GM12864 (cell line): ENCODE data around the gene ITFG1.
A peak's percentile ranks its signal among the peaks of the same experiment; 100 is the strongest.

Source experiments
- DNase-seq: peaks from one replicate; pipeline ENCODE4 v3.0.0-alpha.2; 2011; ENCODE audit warnings: low read depth
- H3K4me3 ChIP-seq: 2 replicates; pipeline ENCODE4 v1.5.1; 2011; ENCODE audit warnings: mild to moderate bottlenecking, low read depth, low read length, control low read depth
- CTCF ChIP-seq: IDR thresholded peaks from 2 replicates; pipeline ENCODE4 v1.5.1; 2011; ENCODE audit warnings: low read depth, mild to moderate bottlenecking, moderate library complexity, low read length, control low read depth, inconsistent platforms; ENCODE audit errors: missing control alignments

The ITFG1 gene

GRCh38 chr16:47413041-47413440 lies 47.8 kb downstream of the ITFG1 start:
- no peak overlapping the region for H3K4me3 ChIP-seq
- TF ChIP-seq CTCF = no peak
- no peak for DNase-seq

GRCh38 chr16:47408491-47408890 lies 52.4 kb downstream of the ITFG1 start:
- no peak for DNase-seq
- no peak for TF ChIP-seq CTCF
- H3K4me3 ChIP-seq = no peak overlapping the region

DNA sequence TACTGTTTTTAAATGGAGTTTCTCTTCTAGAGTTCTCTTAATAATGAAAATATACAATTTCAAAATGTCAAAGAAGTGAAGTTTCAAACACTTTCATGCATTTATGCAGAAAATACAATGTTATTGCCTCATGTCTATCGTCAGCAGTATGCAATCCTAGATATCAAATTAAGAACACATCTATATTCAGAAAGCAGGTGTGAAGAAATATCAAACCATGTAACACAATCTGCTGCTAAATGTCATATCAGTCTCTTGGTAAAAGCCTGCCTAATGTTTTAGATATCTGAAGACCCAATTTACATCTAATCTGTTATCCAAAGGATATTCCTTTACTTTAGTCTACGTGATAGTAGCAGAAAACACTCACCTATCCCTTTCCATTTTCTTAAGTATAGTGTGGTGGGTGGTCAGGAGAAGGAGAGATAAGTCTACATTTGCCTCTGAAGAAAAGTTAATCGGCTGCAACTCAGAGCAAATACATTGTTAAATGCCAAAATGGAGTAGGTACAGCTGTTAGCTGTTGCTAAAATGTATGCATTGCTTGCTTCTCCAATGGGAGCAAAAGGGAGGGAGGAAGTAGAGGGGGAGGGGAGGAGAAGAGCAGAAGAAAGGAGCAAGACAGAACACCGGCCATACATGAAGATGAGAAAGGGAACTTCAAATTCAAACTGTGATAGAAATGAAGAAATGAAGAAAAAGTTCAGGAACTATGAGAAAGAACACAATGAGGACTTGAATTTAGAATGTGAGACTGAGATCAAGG lies 64.9 kb downstream of the ITFG1 start:
- TF ChIP-seq CTCF = no peak
- no peak for DNase-seq
- H3K4me3 ChIP-seq = no peak overlapping the region

DNA sequence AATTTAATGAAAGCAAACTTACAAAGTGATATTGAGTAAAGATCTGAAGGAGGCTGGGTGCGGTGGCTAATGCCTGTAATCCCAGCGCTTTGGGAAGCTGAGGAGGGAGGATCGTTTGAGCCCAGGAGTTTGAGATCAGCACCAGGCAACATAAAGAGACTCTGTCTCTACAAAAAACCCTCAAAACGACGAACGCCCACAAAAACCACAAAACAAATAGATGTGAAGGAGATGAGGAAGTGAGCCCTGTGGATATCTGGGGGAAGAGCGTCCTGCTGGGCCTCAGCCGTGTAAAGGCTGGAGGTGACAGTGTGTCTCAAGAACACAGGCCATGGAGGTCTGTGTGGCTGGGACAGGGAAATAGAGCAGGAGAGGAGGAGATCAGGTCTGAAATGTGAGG lies 68.8 kb downstream of the ITFG1 start:
- DNase-seq = peak; percentile 35
- no peak for TF ChIP-seq CTCF
- no peak overlapping the region for H3K4me3 ChIP-seq

- DNase-seq = no peak
- no peak overlapping the region for H3K4me3 ChIP-seq
- TF ChIP-seq CTCF = no peak
These were observed 72.2 kb downstream of the ITFG1 start for GRCh38 chr16:47388705-47389104.

DNA sequence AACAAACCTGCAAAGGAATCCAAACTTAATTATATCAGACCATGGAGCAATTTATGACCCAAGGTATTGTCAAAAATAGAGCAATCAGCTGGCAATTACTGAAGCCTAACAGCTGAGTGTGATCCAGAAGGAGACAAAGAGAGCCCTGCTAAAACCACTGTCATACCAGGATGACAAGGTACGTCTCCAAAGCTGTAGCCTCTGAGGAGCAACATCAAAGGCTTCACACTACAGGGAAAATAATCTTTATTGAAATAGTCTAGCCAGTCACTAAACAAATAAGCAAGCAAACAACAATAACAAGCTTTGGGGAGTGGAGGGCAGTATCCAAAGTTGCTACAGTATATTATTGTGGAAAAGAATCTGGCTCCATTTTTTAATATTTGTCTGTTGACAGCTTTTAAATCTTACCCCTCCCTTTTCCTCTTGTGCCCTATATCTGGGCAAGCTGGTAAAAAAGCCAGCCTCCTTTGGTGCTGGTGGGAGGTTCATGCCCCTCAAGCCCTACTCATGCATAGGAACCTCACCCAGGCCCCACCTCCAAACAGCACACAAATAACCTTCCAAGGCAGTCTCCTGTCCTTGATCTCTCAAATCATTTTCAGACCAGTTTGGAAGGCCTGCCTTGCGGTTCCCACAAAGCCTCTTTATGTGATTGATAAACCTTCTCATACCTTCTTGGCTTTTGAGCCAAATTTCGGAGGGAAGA lies 73.7 kb downstream of the ITFG1 start:
- DNase-seq = no peak
- no peak for TF ChIP-seq CTCF
- H3K4me3 ChIP-seq = no peak overlapping the region

DNA sequence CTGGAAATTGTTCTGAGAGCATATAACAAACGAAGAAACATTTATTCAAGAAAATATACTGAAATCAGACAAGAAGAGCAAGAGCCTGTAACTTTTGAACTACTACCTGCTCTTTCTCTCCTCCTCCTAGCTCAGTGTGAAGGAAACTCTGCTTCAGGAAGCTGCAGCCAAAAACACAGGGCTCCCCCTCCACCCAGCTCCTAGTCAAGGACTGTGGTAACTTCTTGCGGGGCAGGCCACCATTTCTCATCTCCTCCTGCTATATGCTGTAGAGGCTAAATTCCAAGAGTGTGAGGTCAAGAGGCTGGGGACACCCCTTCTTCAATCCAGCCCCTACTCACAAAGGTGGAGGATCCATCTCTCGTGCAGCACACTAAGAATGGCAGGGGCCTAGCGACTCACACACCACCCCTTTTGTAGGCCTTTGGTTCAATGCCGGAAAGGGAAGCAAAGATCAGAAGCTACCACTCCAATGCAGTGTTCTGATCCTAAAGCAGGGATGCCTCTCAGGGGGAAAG lies 74.6 kb downstream of the ITFG1 start:
- no peak for TF ChIP-seq CTCF
- H3K4me3 ChIP-seq = no peak overlapping the region
- DNase-seq = no peak
